GM21360 (cell line): ENCODE data around the gene TAF1B.
"Not testable (repeated sequence)": the region's sequence is repeated elsewhere in the genome, so short reads cannot be mapped to it uniquely, and the experiment has no call there.

Source experiments
- ATAC-seq: cut with Tn5 transposase; IDR thresholded peaks from one replicate; pipeline ENCODE4 v1.9.1; 2021; ENCODE audit warnings: mild to moderate bottlenecking, moderate library complexity; ENCODE audit not compliant: unreplicated experiment

Gene TAF1B

GRCh38 chr2:9879455-9880194 lies 36.4 kb downstream of the TAF1B start:
- ATAC-seq: no peak

- no peak for ATAC-seq
Measured at GRCh38 chr2:9883897-9884296, 40.6 kb downstream of the TAF1B start.

- no peak for ATAC-seq
Measured at GRCh38 chr2:9884436-9884835, 41.2 kb downstream of the TAF1B start.

- ATAC-seq: no peak
Measured at GRCh38 chr2:9885036-9885684, 41.9 kb downstream of the TAF1B start.

- ATAC-seq: no peak
Measured at GRCh38 chr2:9887513-9887912, 44.2 kb downstream of the TAF1B start.

- no peak for ATAC-seq
Measured at GRCh38 chr2:9889812-9890261, 46.6 kb downstream of the TAF1B start.

- no peak for ATAC-seq
Measured at GRCh38 chr2:9892236-9892635, 49.0 kb downstream of the TAF1B start.

GRCh38 chr2:9895669-9896590 lies 52.7 kb downstream of the TAF1B start:
- no peak for ATAC-seq

GRCh38 chr2:9897331-9897737 lies 54.1 kb downstream of the TAF1B start:
- no peak for ATAC-seq

GRCh38 chr2:9897846-9898245 lies 54.6 kb downstream of the TAF1B start:
- ATAC-seq: no peak

GRCh38 chr2:9905413-9905812 lies 62.1 kb downstream of the TAF1B start:
- ATAC-seq: no peak

- no peak for ATAC-seq
Measured at GRCh38 chr2:9907402-9907801, 64.1 kb downstream of the TAF1B start.

GRCh38 chr2:9908639-9909038 lies 65.4 kb downstream of the TAF1B start:
- no peak for ATAC-seq

GRCh38 chr2:9909106-9909505 lies 65.8 kb downstream of the TAF1B start:
- no peak for ATAC-seq

- no peak for ATAC-seq
Measured at GRCh38 chr2:9910699-9911098, 67.4 kb downstream of the TAF1B start.

- no peak for ATAC-seq
Measured at GRCh38 chr2:9912468-9912867, 69.2 kb downstream of the TAF1B start.

- peak; percentile 98 for ATAC-seq
Measured at GRCh38 chr2:9914384-9915065, 71.3 kb downstream of the TAF1B start.

GRCh38 chr2:9918275-9918674 lies 75.0 kb downstream of the TAF1B start:
- no peak for ATAC-seq

- no peak for ATAC-seq
Measured at GRCh38 chr2:9919512-9919911, 76.2 kb downstream of the TAF1B start.

- not testable (repeated sequence) for ATAC-seq
Measured at GRCh38 chr2:9927020-9927419, 83.7 kb downstream of the TAF1B start.

GRCh38 chr2:9937258-9937657 lies 94.0 kb downstream of the TAF1B start:
- no peak for ATAC-seq
